Prostate gland (tissue), 2 donors: ENCODE results near the gene PHLDA2.

ENCODE experiments used
- CTCF ChIP-seq, 4 experiments: fragments of 200-600 bp in 2 of 4; fragments of 450-650 bp in 2 of 4; sonication (generic) in 2 of 4; IDR thresholded peaks; 1 replicate in 3 of 4; 2 replicates in 1 of 4; pipeline ENCODE4 v1.5.1; 2016 to 2019; ENCODE audit warnings: antibody characterized with exemption in 4 of 4, mild to moderate bottlenecking in 2 of 4, moderate library complexity in 2 of 4
- POLR2A ChIP-seq: fragments of 450-650 bp; IDR thresholded peaks from one replicate; pipeline ENCODE4 v1.6.1; 2016; ENCODE audit warnings: antibody characterized with exemption, mild to moderate bottlenecking
- POLR2AphosphoS5 ChIP-seq: sonication (generic); formaldehyde crosslinking; IDR thresholded peaks from one replicate; pipeline ENCODE4 v1.6.1; 2017; ENCODE audit warnings: antibody characterized with exemption

- TF ChIP-seq CTCF (IDR thresholded peaks at IDR 0.05): no peak
- no peak for TF ChIP-seq POLR2A
- no peak for TF ChIP-seq POLR2AphosphoS5
These were observed 27.9 kb downstream of the PHLDA2 start for GRCh38 chr11:2901196-2901796.
